ENCODE data around the gene PDE11A.

The PDE11A gene

GRCh38 chr2:177584030-177584692, 488.4 kb downstream of the PDE11A start:
- DNase-seq (ENCODE audit: extremely low read depth, low read depth), result no peak
- TF ChIP-seq, protein P1, sequence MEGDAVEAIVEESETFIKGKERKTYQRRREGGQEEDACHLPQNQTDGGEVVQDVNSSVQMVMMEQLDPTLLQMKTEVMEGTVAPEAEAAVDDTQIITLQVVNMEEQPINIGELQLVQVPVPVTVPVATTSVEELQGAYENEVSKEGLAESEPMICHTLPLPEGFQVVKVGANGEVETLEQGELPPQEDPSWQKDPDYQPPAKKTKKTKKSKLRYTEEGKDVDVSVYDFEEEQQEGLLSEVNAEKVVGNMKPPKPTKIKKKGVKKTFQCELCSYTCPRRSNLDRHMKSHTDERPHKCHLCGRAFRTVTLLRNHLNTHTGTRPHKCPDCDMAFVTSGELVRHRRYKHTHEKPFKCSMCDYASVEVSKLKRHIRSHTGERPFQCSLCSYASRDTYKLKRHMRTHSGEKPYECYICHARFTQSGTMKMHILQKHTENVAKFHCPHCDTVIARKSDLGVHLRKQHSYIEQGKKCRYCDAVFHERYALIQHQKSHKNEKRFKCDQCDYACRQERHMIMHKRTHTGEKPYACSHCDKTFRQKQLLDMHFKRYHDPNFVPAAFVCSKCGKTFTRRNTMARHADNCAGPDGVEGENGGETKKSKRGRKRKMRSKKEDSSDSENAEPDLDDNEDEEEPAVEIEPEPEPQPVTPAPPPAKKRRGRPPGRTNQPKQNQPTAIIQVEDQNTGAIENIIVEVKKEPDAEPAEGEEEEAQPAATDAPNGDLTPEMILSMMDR (IDR thresholded peaks at IDR 0.05; ENCODE audit: low read depth, low read length), result no peak

GRCh38 chr2:177582000-177582399, 490.6 kb downstream of the PDE11A start:
- TF ChIP-seq, protein P1 (IDR thresholded peaks at IDR 0.05; ENCODE audit: low read depth, low read length), result no peak
- no peak for DNase-seq (ENCODE audit: extremely low read depth, low read depth)

DNA sequence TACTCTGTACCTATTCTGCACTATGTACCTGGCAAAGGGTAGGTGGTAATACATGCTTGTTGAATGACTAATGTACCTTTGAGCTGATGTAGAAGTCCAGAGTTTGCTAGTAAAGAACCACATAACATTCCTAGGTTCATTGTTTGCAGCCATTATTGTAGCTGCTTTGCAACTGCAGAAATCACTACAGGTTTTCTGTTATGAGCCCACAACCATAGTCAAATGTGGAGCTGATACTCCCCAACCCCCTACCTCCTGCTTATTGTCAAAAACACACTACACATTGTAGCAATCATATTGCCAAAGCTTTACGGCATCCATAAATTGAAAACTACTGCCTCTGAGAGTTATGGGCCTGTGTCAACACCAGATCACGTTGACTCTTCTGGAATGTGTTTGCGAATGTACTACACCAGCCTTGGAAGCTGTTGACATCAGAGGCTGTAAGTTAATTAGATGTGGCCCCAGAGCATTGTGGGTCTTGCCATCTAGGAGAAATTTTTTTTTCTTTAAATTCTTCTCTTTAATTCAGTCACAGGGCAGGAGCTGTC, 493.0 kb downstream of the PDE11A start:
- DNase-seq (ENCODE audit: extremely low read depth, low read depth), result no peak
- TF ChIP-seq, protein P1 (IDR thresholded peaks at IDR 0.05; ENCODE audit: low read depth, low read length), result no peak

- no peak for DNase-seq (ENCODE audit: extremely low read depth, low read depth)
- TF ChIP-seq, protein P1 (IDR thresholded peaks at IDR 0.05; ENCODE audit: low read depth, low read length), result no peak
These were observed 494.1 kb downstream of the PDE11A start for GRCh38 chr2:177578454-177578853.

- TF ChIP-seq, protein P1 (IDR thresholded peaks at IDR 0.05; ENCODE audit: low read depth, low read length), result no peak
- DNase-seq (ENCODE audit: extremely low read depth, low read depth), result no peak
These were observed 495.5 kb downstream of the PDE11A start for GRCh38 chr2:177577075-177577474.

GRCh38 chr2:177575358-177575757, 497.2 kb downstream of the PDE11A start:
- TF ChIP-seq, protein P1 (IDR thresholded peaks at IDR 0.05; ENCODE audit: low read depth, low read length), result no peak
- no peak for DNase-seq (ENCODE audit: extremely low read depth, low read depth)

GRCh38 chr2:177574356-177574755, 498.2 kb downstream of the PDE11A start:
- DNase-seq (ENCODE audit: extremely low read depth, low read depth), result no peak
- TF ChIP-seq, protein P1 (IDR thresholded peaks at IDR 0.05; ENCODE audit: low read depth, low read length), result no peak

Data from AG09319 (cell line).